ENCODE measurements around the gene KIF26B.
"Not testable (repeated sequence)": the region's sequence is repeated elsewhere in the genome, so short reads cannot be mapped to it uniquely, and the experiment has no call there.

Gene KIF26B

GRCh38 chr1:245710961-245711903 lies 556.4 kb downstream of the KIF26B start:
- H4K20me1 ChIP-seq (ENCODE audit: insufficient read depth, low read length): no peaks in the 10 kb centered on the region
- TF ChIP-seq CTCF (IDR thresholded peaks at IDR 0.05; ENCODE audit: low read length): no peak
- TF ChIP-seq EZH2 (IDR thresholded peaks at IDR 0.05; ENCODE audit: borderline replicate concordance, low read length): no peak
- no peaks in the 10 kb centered on the region for H3K79me2 ChIP-seq (ENCODE audit: insufficient read depth, low read length)
- no peaks in the 10 kb centered on the region for H3K9me2 ChIP-seq (ENCODE audit: low read depth, low read length)
- H3F3A ChIP-seq (ENCODE audit: insufficient read depth, low read length): no peaks in the 10 kb centered on the region
- no peak overlapping the region for H3K27ac ChIP-seq (ENCODE audit: low read depth, low read length, poor library complexity, severe bottlenecking)
- H3K9ac ChIP-seq (ENCODE audit: low read length): no peak overlapping the region
- H3K4me1 ChIP-seq (ENCODE audit: insufficient read depth, low read length, severe bottlenecking): no peaks in the 10 kb centered on the region
- H3K9me3 ChIP-seq (ENCODE audit: low read length): no peaks in the 10 kb centered on the region
- no peak overlapping the region for H2AFZ ChIP-seq (ENCODE audit: low read length)
- no peak overlapping the region for H3K4me2 ChIP-seq (ENCODE audit: low read length)
- H3K4me3 ChIP-seq (ENCODE audit: low read depth, low read length, poor library complexity, severe bottlenecking): no peak overlapping the region
- H3K27me3 ChIP-seq (ENCODE audit: insufficient read depth, low read length): no peaks in the 10 kb centered on the region
- H3K36me3 ChIP-seq (ENCODE audit: insufficient read depth, low read length): no peaks in the 10 kb centered on the region

- not testable (repeated sequence) for H3K4me2 ChIP-seq (ENCODE audit: low read length); H3K79me2 ChIP-seq (ENCODE audit: insufficient read depth, low read length); H3F3A ChIP-seq (ENCODE audit: insufficient read depth, low read length); H3K36me3 ChIP-seq (ENCODE audit: insufficient read depth, low read length); H3K4me3 ChIP-seq (ENCODE audit: low read depth, low read length, poor library complexity, severe bottlenecking); H3K4me1 ChIP-seq (ENCODE audit: insufficient read depth, low read length, severe bottlenecking); H3K9ac ChIP-seq (ENCODE audit: low read length); H3K9me3 ChIP-seq (ENCODE audit: low read length); H3K27ac ChIP-seq (ENCODE audit: low read depth, low read length, poor library complexity, severe bottlenecking); H2AFZ ChIP-seq (ENCODE audit: low read length); H3K27me3 ChIP-seq (ENCODE audit: insufficient read depth, low read length); H4K20me1 ChIP-seq (ENCODE audit: insufficient read depth, low read length); H3K9me2 ChIP-seq (ENCODE audit: low read depth, low read length)
Measured at GRCh38 chr1:245714027-245714426, 559.2 kb downstream of the KIF26B start.

- H3K27ac ChIP-seq (ENCODE audit: low read depth, low read length, poor library complexity, severe bottlenecking): no peak overlapping the region
- no peaks in the 10 kb centered on the region for H3K36me3 ChIP-seq (ENCODE audit: insufficient read depth, low read length)
- H2AFZ ChIP-seq (ENCODE audit: low read length): no peak overlapping the region
- no peaks in the 10 kb centered on the region for H3K9me3 ChIP-seq (ENCODE audit: low read length)
- H3F3A ChIP-seq (ENCODE audit: insufficient read depth, low read length): no peaks in the 10 kb centered on the region
- no peak overlapping the region for H3K4me2 ChIP-seq (ENCODE audit: low read length)
- no peaks in the 10 kb centered on the region for H3K79me2 ChIP-seq (ENCODE audit: insufficient read depth, low read length)
- no peak overlapping the region for H3K4me3 ChIP-seq (ENCODE audit: low read depth, low read length, poor library complexity, severe bottlenecking)
- no peaks in the 10 kb centered on the region for H3K4me1 ChIP-seq (ENCODE audit: insufficient read depth, low read length, severe bottlenecking)
- TF ChIP-seq CTCF (IDR thresholded peaks at IDR 0.05; ENCODE audit: low read length): no peak
- no peak for TF ChIP-seq EZH2 (IDR thresholded peaks at IDR 0.05; ENCODE audit: borderline replicate concordance, low read length)
- H3K27me3 ChIP-seq (ENCODE audit: insufficient read depth, low read length): no peaks in the 10 kb centered on the region
- no peaks in the 10 kb centered on the region for H4K20me1 ChIP-seq (ENCODE audit: insufficient read depth, low read length)
- no peak overlapping the region for H3K9ac ChIP-seq (ENCODE audit: low read length)
- no peaks in the 10 kb centered on the region for H3K9me2 ChIP-seq (ENCODE audit: low read depth, low read length)
Measured at GRCh38 chr1:245715291-245715701, 560.5 kb downstream of the KIF26B start.

GRCh38 chr1:245715970-245716369 lies 561.2 kb downstream of the KIF26B start:
- Histone ChIP-seq H3F3A (ENCODE audit: insufficient read depth, low read length) (no peaks in the 10 kb centered on the region), H3K9me3 (ENCODE audit: low read length) (no peaks in the 10 kb centered on the region), H3K27ac (ENCODE audit: low read depth, low read length, poor library complexity, severe bottlenecking) (no peak overlapping the region), H3K36me3 (ENCODE audit: insufficient read depth, low read length) (no peaks in the 10 kb centered on the region), H3K4me1 (ENCODE audit: insufficient read depth, low read length, severe bottlenecking) (no peaks in the 10 kb centered on the region), H3K4me2 (ENCODE audit: low read length) (no peak overlapping the region), H4K20me1 (ENCODE audit: insufficient read depth, low read length) (no peaks in the 10 kb centered on the region), H3K9me2 (ENCODE audit: low read depth, low read length) (no peaks in the 10 kb centered on the region), H3K4me3 (ENCODE audit: low read depth, low read length, poor library complexity, severe bottlenecking) (no peak overlapping the region), H3K27me3 (ENCODE audit: insufficient read depth, low read length) (no peaks in the 10 kb centered on the region), H3K9ac (ENCODE audit: low read length) (no peak overlapping the region), H2AFZ (ENCODE audit: low read length) (no peak overlapping the region), H3K79me2 (ENCODE audit: insufficient read depth, low read length) (no peaks in the 10 kb centered on the region)
- TF ChIP-seq EZH2 (IDR thresholded peaks at IDR 0.05; ENCODE audit: borderline replicate concordance, low read length) (no peak), CTCF (IDR thresholded peaks at IDR 0.05; ENCODE audit: low read length) (no peak)
